Umbilical cord (tissue), 2 donors: ENCODE measurements around the gene CITED2. TPM values are rescaled to one million over a fixed set of nuclear protein-coding genes. Genes with fewer than 3 reads are reported as not detected.
"Not testable (repeated sequence)": the region's sequence is repeated elsewhere in the genome, so short reads cannot be mapped to it uniquely, and the experiment has no call there.

Source experiments
- DNase-seq: peaks from one replicate; pipeline ENCODE4 v3.0.0-alpha.2; 2015; ENCODE audit warnings: low spot score
- total RNA-seq: library from RNA; depleted of rRNA; stranded (reverse); fragments of >200 nt; gene quantifications from one replicate; pipeline ENCODE4 v1.2.3, GENCODE V29; 2014; ENCODE audit warnings: low replicate concordance; ENCODE audit not compliant: insufficient read depth

CITED2 gene, protein sequence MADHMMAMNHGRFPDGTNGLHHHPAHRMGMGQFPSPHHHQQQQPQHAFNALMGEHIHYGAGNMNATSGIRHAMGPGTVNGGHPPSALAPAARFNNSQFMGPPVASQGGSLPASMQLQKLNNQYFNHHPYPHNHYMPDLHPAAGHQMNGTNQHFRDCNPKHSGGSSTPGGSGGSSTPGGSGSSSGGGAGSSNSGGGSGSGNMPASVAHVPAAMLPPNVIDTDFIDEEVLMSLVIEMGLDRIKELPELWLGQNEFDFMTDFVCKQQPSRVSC
- total RNA-seq = 122 TPM

DNA sequence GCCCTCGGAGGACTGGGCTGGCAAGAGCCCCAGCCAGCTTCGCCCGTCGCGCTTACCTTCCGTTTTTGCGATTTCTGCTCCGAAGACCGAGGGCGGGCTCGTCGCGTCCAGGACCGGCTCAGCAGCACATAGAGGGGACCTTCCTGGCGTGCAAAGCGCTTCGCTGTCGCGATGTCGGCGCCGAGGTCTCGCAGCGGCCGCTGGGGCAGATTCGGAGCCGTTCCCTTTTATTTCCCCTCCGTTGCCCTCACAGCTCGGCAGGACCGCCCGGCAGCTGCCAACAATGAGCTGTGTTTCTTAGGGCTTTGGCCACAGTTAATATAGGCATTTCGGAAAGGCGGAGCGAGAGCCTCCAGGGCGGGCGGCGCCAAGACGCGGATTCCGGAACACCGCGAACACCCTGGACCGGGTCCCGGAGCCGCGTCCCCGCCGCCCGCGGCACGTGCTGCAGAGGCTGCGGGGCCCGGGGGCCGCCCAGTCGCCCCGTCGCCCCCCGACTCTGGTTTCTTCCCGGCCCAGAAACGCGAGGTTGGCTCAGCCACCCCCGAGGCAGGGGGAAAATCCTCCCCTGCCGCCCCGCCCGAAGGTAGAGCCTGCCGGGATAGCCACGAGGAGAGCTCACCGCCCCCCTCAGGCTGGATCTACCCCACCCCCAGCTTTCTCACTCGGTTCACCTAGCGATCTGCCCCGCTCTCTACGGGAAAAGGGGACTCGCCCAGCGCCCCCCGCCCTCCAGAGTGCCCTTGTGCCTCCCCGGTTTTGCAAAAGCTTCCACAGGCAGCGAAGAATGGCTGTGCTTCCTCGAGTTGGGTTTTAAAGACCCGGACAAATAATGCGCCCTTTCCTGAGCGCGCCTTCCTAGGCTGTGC, at the start of gene CITED2:
Gene CITED2, minus strand, starts transcription at position 292 of the 869 bp plus-strand sequence. CDS start 704 bp downstream, outside the sequence.
- peak; percentile 97 for DNase-seq

DNA sequence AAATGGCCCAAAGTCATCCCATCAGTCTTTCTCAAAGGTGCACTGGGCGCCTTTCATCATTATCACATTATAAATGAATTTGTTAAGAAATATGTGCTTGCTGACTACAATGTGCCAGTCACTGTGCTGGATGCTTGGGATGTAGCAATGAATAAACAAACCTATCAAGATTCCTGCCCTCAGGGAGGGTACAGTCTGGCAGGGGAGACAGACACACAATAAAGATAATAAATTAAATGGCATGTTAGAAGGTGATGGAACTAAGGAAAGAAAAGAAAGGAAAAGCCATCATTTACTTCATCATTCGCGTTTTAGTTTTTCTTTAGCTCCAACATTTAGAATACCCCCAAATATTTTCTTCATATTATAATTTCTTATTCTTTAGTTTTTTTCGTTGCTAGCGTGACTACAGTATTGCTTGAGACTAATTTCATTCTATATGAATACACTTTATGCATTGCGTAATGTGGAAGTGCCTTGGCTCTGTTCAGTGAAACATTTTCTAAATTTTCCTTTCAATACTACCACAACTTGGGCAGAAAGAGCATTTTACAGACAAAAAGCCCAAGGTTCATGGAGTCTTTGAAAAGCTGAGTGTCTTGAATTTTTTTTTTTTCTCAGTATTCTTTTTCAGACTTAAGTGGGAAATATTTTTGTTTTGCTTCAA, 48.7 kb upstream of the CITED2 start:
- DNase-seq = no peak

DNA sequence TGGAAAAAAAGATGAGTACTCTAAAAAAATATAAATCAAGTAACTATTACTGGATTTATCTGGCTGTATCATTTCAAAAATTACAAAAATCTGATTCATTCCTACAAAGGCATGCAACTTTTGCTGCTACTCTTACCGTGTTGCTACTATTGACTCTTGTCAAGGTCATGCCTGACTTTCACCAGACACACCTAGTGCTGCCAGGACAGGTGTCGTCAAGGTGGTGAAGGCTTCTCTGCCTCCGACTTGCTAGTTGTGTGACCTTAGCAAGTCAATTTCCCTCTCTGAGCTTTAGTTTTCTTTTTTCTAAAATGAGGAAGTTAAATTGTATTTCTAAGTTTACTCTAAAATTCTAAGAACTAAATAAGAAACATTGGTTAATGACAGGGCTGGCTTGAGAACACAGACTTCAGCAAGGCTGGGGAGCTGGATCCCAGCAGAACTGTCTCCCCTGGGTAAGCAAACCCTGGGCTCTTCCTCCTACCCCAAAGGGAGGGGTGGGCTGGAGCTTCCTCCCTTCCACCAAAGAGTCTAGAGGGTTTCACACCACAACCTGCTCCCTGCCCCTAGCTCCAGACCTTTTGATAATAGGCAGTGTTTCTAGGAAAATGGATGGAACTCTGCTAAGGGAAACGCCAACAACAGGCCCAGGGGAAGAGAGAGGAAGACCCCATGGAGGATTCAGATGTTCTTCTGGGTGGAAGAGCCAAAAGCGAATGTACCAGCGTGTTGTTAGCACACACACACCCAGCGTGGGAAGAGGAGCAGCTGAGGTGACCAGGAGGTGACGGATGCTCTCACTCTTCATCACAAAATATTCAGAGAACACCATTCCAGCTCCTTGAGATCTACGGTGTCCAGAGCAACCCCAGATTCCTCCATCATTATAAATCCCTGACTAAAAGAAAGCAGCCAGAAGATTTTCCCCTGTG, 47.9 kb upstream of the CITED2 start:
- DNase-seq = no peak

DNA sequence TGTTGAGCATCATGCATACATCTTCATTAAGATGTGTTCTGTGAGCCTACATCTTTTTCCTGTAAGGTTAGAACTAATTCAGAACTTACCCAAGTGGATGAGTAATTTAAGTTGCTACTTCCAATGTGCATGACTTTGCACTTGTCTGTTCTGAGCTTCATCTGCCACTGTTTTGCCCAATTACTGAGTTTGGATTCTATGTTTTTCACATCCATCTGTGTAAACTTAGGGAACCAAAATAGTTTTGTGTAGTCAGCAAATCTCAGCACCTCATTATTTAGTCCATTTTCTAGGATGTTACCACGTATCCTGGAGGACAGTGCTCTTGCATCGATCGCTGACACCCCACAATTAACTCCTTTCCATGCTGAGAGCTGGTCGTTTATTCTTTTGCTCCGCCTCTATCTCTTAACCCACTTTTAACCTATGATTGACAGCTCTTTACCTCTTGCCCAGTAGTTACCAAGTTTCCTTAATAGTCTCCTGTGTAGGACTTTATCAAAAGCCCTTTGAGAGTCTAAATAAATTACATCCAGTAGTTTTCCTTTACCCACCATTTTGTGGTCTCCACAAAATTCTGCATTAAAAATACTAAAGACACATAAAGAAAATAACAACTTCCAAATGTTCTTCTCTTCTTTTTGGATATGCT, 44.2 kb upstream of the CITED2 start:
- no peak for DNase-seq

DNA sequence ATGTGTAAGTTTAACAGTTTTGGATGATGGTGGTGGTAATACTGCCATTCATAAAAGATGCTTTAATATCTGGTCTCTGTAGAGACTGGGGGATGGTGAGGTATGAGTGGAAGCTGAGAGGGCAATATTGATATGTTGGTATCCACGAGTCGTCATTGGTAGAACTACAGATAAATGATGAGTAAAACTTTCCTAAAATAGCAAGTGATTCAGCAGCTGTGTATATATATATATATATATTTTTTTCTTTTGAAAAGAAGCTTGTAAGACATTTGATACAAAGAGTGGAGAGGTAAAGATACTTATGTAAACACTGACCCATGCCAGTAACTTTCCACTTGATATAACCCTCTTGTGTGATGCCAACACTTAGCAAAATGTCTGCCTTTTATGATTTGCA, 41.7 kb upstream of the CITED2 start:
- no peak for DNase-seq

DNA sequence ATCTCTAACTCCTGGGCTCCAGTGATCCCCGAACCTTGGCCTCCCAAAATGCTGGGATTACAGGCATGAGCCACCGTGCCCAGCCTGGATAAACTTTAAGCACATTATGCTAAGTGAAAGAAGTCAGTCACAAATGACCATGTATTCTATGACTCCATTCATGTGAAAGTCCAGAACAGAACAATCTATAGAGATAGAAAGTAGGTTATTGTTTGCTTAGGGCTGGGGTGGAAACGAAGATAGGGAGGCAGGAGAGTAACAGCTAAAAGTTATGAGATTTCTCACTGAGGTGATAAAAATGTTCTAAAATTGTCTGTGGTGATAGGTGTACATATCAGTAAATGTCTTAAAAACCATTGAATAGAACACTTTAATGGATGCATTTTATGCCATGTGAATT, 40.9 kb upstream of the CITED2 start:
- DNase-seq = no peak

DNA sequence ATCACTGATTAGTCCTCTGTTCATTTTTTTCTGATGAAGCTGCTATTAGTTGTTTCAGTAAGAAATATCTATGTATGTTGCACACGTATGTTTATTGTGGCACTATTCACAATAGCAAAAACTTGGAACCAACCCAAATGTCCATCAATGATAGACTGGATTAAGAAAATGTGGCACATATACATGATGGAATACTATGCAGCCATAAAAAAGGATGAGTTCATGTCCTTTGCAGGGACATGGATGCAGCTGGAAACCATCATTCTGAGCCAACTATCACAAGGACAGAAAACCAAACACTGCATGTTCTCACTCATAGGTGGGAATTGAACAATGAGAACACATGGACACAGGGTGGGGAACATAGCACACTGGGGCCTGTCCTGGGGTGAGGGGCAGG, 37.7 kb upstream of the CITED2 start:
- DNase-seq = not testable (repeated sequence)

DNA sequence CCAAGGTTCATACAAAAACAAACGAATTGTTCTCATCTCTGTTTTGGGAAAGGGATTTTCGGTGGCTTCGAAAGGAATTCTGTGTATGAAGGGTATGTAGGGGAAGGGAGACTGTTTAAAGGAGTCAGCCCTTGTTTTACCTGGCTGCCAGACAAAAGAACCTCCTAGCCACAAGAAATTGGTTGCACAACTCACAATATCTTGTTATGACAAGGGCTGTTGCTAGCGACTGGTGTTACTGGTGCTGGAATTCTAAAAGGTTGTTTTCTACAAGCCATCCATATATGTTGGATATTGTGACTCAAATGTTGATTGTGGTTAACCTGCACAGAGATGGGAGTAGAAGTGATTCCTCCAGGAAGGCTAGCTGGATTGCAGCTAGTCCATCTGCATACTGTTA, 34.6 kb upstream of the CITED2 start:
- DNase-seq = no peak

DNA sequence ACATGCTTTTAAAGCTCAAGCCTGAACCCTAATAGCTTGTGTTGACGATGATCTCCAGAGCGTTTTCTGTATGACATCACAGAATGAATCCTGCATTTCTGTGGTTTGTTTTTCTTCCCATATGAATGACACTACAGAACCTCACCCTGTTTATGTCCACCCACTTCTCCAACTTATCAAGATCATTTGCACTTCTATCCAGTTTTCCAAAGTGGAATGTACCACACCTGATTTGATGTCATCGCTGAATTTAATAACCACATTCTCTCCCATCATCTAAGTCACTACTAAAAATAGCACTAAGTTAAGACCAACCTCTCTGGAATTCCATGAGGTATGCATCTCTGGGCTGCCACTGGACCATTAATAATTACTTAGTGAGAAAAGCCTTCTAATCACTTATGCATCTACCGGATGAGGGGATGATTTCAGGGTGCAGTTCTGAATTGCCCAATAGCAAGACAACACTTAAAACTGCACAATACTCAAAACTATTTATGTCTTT, 33.3 kb upstream of the CITED2 start:
- peak; percentile 37 for DNase-seq

DNA sequence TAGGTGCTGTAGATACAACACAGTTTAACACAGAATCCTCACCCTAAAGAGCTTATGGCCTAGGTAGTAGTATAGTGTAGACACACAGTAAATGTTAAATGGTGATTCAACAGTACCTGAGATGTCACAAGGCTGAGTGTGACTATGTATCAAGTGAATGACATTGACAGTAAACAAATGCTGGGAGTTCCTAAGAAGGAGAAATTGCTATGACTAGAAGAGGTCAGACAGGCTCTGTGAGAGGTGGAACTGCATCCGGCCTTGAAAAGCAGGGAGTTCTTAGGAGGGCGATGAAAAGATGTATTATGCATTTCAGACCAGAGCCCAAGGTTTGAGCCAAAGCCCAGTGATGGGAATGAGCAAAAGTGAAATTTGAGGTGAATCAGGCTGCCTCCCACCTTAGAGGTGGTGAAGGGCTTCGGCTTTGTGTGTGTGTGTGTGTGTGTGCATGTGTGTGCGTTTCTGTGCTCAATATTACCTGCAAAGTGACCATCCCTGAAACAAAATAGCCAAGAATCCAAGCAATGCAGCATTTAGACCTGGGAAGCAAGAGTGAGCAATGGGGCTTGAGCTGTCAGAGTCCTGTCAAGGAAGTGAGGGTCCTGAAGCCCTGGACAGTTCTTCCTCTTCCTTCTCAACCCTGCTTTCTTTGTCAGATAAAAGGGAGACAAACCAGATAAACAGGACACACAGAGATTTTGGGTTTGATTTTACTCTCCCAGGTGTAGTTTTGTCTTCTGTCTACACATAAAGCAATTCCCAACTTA, 32.3 kb upstream of the CITED2 start:
- peak; percentile 10 for DNase-seq

DNA sequence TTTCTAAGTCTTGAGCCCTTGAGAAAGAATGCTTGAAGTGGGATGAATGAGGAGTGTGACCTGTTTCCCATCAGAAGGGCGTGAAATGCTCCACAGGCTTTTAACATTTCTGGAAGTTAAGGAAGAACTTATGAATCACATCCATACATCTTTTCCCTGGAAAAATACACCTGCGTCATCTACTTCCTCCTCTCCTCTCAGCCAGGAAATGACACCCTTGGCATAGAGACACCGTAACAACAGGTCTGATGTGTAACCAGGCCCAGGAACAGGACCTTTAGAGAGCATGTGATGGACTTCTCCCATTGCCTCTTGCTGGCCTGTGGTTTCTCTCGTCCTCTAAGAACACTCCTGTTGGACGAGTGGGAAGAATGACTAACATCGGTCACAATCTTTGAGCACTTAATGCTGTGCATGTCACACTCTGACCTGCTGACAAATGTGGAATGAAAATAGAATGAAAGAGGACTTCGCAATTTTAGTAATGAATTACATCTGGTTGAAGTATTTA, 28.5 kb upstream of the CITED2 start:
- no peak for DNase-seq

DNA sequence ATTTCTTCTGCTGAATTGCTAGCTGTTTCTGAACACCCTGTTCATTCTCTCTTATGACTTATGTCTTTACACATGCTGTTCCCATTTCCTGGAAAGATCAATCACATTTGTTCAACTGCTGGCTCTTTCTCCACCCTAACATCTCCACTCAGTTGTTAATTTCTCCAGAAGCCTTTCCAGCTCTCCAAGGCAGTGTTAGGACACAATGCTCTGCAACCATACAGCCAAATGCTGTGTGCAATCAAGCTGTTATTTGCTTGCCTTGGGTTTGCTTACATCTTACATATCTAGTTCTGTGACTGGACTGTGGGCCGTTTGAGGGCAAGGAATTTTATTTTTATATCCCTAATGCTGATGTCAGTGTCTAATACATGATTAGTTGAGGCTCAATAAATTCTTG, 24.2 kb upstream of the CITED2 start:
- DNase-seq = no peak

DNA sequence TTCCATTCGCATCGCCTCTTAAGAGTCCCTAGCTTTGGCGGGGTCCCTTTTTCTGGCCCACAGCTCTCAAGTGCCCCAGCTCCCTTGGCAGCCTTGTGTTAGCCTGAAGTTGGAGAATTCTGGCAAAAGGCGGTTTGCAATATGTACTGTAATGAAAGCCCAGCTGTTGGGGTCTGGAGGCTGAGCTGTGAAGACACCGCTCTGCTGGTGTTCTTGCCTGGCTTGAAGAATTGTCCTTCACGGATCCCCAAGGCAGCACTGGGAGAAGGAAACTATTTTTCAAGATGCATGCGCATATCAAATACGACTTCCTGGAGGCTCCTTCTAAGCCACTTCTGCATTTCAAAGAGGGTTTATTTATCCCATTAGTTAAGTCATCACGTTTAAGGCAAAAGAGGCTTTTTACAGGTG, 21.4 kb upstream of the CITED2 start:
- no peak for DNase-seq

DNA sequence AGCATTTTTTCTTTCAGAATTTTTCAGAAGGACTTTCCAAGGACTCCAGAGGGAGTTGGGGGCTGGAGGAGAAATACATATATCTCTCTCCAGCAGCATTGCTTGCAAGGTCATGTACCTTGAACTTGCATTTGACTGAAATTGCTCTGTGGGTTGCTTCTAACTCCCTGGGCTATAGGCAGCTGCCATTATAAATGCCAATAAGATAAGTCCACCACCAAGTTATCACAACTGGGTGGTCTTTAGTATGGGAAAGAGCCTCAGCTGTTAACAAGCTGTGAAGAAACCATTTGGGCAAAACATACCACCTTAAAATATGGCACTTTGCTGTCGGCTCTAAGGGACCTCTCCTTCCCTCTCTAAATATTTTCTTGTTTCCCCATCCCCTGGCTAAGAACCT, 20.9 kb upstream of the CITED2 start:
- DNase-seq = no peak

DNA sequence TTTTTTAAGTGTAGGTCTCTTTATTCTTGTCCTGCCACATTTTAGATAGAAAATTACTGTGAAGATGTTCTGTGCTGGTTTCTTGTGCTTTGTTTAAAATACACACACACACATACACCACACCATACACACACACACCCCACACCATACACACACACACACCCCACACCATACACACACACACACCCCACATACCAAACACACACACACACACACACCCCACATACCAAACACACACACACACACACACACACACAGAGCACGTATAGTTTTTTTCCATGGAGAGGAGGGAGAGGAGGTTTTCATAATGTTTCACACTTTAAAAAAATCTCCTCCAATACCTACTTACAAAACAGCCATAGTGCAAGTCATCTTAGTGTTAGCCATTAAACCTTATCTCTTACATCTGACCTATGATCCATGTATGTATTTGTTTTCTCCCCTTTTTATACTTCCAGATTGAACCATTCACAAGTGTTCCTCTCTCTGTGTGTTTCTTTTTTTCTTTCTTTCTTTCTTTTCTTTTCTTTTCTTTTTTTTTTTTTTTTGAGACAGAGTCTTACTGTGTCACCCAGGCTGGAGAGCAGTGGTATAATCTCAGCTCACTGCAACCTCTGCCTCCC, 19.7 kb upstream of the CITED2 start:
- no peak for DNase-seq

DNA sequence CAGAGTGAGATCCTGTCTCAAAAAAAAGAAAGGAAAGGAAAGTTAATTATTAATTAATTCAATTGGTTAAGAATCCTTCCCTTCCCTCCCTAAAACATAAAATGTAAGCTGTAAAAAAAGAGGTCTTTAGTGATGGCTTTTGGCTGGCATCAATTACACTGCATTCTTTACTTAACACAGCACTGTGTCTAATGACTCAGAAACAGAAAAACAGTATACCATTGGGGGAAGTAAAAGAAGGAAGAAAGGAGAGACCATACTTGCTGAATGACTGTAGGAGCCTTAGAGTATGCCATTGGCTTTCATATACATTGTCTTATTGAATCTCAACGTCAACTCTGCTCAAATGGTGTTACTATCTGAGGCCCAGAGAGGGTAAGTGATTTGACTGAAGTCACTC, 18.3 kb upstream of the CITED2 start:
- peak; percentile 9 for DNase-seq

DNA sequence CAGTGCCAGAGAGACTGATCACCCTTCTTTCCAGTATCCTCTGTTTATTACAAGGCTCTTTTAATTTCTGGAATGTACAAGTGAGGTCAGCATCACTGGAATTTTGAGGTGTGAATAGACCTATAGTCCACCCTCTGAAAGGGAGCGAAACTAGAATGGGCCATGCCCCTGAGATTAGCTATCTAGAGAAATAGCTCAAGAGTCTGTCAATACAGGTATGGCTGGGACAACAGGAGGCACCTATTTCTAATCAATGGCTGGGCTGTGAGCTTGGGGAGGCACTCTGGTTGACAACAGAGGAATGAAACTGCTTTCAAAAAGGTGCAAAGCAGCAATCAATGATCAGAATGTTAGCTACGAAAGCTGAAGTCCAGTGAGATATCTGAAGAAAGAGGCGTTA, 17.3 kb upstream of the CITED2 start:
- no peak for DNase-seq

DNA sequence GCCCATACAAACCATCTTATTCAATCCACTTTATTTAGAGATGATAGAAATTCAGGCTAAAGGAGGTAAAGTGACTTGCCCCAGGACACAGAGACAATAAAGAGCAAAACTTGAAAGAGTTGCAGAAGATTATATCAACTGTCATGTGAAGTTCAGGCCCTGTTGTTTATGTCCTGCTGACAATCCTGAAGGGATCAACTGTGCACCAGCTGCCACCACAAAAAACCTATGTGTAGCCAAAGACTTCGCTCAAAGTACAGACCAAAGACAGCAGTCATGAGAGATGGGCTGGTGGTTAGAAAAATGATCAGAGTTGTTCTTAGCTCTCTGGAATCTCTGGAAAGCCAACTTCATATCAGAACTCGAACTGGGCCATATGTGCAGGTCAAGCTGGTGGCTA, 16.0 kb upstream of the CITED2 start:
- DNase-seq = no peak

DNA sequence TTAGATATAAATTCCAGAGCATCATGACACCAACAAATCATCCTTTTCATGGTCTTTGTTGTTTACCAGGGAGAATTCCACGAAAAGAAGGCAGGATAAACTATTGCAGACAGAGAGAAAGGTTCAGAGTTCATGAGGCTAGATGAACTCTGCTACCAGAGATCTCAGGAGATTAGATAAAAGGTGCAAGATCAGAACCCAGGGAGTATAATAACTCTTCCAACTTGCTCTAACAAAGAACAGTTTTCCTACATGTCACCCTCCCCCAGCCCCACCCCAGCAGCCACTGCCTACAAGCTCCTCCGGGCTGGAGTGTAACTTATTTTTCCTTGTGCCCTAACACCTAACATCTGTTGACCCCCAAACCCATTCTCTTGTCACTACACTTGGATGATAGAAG, 13.9 kb upstream of the CITED2 start:
- no peak for DNase-seq
